WI38 (cell line): ENCODE results near the gene CNKSR3.

ENCODE experiments used
- H3K4me3 ChIP-seq: 2 replicates; pipeline ENCODE4 v1.5.1; 2011; ENCODE audit warnings: low read depth, mild to moderate bottlenecking, control low read depth, low read length
- CTCF ChIP-seq: IDR thresholded peaks from 2 replicates; pipeline ENCODE4 v1.5.1; 2012; ENCODE audit warnings: low read depth, mild to moderate bottlenecking, control low read depth, low read length

The CNKSR3 gene

GRCh38 chr6:154496793-154497517 is 13.5 kb downstream of the CNKSR3 start:
- H3K4me3 ChIP-seq: no peak overlapping the region
- TF ChIP-seq CTCF: no peak

GRCh38 chr6:154496186-154496585 is 14.3 kb downstream of the CNKSR3 start:
- H3K4me3 ChIP-seq: no peak overlapping the region
- no peak for TF ChIP-seq CTCF

- no peak for TF ChIP-seq CTCF
- no peak overlapping the region for H3K4me3 ChIP-seq
Observed at GRCh38 chr6:154494592-154495311, 15.7 kb downstream of the CNKSR3 start.

- H3K4me3 ChIP-seq: no peak overlapping the region
- no peak for TF ChIP-seq CTCF
Observed at GRCh38 chr6:154491567-154492470, 18.7 kb downstream of the CNKSR3 start.

GRCh38 chr6:154489822-154490221 is 20.7 kb downstream of the CNKSR3 start:
- no peak overlapping the region for H3K4me3 ChIP-seq

GRCh38 chr6:154488802-154489437 is 21.6 kb downstream of the CNKSR3 start:
- TF ChIP-seq CTCF: no peak
- H3K4me3 ChIP-seq: no peak overlapping the region

More at GRCh38 chr6:154489822-154490221, 20.7 kb downstream of the CNKSR3 start:
- no peak for TF ChIP-seq CTCF
